A673 (cell line): ENCODE measurements around the gene AIF1. TPM values are rescaled to one million over a fixed set of nuclear protein-coding genes. Genes with fewer than 3 reads are reported as not detected.

ENCODE experiments used
- BruUV-seq: library from RNA; stranded (reverse); fragments of 400-500 nt; replicated peaks from 2 replicates; lab custom pipeline; 2021; lab: Mats Ljungman, UMichigan
- CTCF ChIA-PET: fragments of 300-600 bp; sonication (Branson Sonifier 250); formaldehyde crosslinking; loops from one replicate; lab custom pipeline; 2022; ENCODE audit warnings: antibody characterized with exemption; lab: Charles Lee
- POLR2A ChIA-PET: fragments of 300-600 bp; sonication (Branson Sonifier 250); formaldehyde crosslinking; loops from one replicate; lab custom pipeline; 2022; ENCODE audit warnings: antibody characterized with exemption; ENCODE audit not compliant: low non-redundant PET; lab: Charles Lee
- DNase-seq: peaks from one replicate; pipeline ENCODE4 v3.0.0-alpha.2; 2015; ENCODE audit warnings: low spot score
- H3K27ac ChIP-seq: fragments of 200-600 bp; sonication (generic); 2 replicates; pipeline ENCODE4 v1.5.1; 2016; ENCODE audit warnings: mixed run types, low read depth, mild to moderate bottlenecking, mixed read lengths, antibody characterized with exemption, low read length; ENCODE audit not compliant: poor library complexity, severe bottlenecking
- H3K27me3 ChIP-seq: fragments of 200-600 bp; sonication (generic); replicated peaks from 2 replicates; pipeline ENCODE4 v1.6.1; 2017; ENCODE audit warnings: mixed run types, low read depth, mild to moderate bottlenecking, mixed read lengths, antibody characterized with exemption, low read length; ENCODE audit not compliant: insufficient read depth, poor library complexity
- H3K36me3 ChIP-seq: fragments of 200-600 bp; sonication (generic); 2 replicates; pipeline ENCODE4 v1.6.1; 2016; ENCODE audit warnings: mixed run types, mild to moderate bottlenecking, mixed read lengths, antibody characterized with exemption, low read length; ENCODE audit not compliant: insufficient read depth, poor library complexity, severe bottlenecking
- H3K4me1 ChIP-seq: fragments of 200-600 bp; sonication (generic); 2 replicates; pipeline ENCODE4 v1.6.1; 2017; ENCODE audit warnings: mixed run types, mild to moderate bottlenecking, mixed read lengths, antibody characterized with exemption, low read length; ENCODE audit not compliant: insufficient read depth, poor library complexity, severe bottlenecking
- H3K4me3 ChIP-seq: fragments of 200-600 bp; sonication (generic); 2 replicates; pipeline ENCODE4 v1.5.1; 2016; ENCODE audit warnings: low read depth, mixed run types, mild to moderate bottlenecking, mixed read lengths, low read length; ENCODE audit not compliant: poor library complexity, severe bottlenecking
- H3K9me3 ChIP-seq: fragments of 200-600 bp; sonication (generic); 2 replicates; pipeline ENCODE4 v1.6.1; 2016; ENCODE audit warnings: mixed run types, low read depth, mild to moderate bottlenecking, mixed read lengths, antibody characterized with exemption, low read length; ENCODE audit not compliant: poor library complexity, severe bottlenecking
- EZH2 ChIP-seq: fragments of 200-600 bp; sonication (generic); IDR thresholded peaks from 2 replicates; pipeline ENCODE4 v1.6.1; 2017; ENCODE audit warnings: borderline replicate concordance, low read depth, mild to moderate bottlenecking, mixed read lengths, antibody characterized with exemption, low read length; ENCODE audit not compliant: poor library complexity, severe bottlenecking
- intact Hi-C: fragments of 100-400 bp; cut with micrococcal nuclease; formaldehyde crosslinking; loops from one replicate; pipeline ENCODE4 v1.10.0; 2022; ENCODE audit not compliant: unreplicated experiment
- total RNA-seq: library from RNA; stranded (reverse); gene quantifications from 2 replicates; pipeline ENCODE4 v1.2.3, GENCODE V29; 2021
- TF ChIP-seq, protein P1 (sequence below): fragments of 300-800, 200-600 bp; sonication (generic); conservative IDR thresholded peaks from 2 replicates; pipeline ENCODE4 v1.5.1; 2017; ENCODE audit warnings: low read depth, mild to moderate bottlenecking, antibody characterized with exemption, low read length, moderate library complexity, mixed read lengths

Gene AIF1
- total RNA-seq, 1 experiment from 2014 or later, result 0.64 TPM

DNA sequence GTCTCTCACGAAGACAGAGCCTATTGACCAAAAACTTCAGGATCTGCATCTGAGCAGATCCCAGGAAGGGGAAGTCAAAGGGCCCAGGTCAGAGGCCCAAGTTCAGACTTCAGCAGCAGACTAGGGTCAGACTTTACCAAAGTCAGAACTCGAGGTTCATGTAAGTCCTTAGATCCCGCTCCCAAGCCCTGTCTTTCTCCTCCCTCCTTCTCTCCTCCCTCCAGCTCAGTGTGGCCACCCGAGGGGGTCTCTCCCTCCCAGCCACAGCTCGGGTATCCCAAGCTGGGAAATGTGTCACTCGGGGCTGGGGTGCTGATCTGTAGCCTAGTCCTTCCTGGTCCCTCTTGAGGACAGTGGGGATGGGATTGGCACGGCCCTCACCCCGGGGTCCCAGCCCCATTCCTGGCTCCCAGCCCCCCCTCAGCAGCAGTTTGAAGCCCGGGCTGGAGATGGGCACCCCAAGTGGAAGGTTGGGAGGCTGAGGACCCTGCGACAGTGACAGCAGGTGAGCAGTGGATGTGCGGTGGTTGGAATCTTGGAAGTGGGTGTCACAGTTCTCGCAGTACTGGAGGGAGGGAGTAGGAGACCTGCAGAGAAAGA, 47.2 kb downstream of the AIF1 start:
- POLR2A ChIA-PET, result no interaction called here
- intact Hi-C loops, result loop anchor here (5.0 kb wide), 1 partner anchor 40 kb away; the partner anchor contains the start of gene PRRC2A
- TF ChIP-seq, protein P1, sequence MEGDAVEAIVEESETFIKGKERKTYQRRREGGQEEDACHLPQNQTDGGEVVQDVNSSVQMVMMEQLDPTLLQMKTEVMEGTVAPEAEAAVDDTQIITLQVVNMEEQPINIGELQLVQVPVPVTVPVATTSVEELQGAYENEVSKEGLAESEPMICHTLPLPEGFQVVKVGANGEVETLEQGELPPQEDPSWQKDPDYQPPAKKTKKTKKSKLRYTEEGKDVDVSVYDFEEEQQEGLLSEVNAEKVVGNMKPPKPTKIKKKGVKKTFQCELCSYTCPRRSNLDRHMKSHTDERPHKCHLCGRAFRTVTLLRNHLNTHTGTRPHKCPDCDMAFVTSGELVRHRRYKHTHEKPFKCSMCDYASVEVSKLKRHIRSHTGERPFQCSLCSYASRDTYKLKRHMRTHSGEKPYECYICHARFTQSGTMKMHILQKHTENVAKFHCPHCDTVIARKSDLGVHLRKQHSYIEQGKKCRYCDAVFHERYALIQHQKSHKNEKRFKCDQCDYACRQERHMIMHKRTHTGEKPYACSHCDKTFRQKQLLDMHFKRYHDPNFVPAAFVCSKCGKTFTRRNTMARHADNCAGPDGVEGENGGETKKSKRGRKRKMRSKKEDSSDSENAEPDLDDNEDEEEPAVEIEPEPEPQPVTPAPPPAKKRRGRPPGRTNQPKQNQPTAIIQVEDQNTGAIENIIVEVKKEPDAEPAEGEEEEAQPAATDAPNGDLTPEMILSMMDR, result no peak
- no peak for TF ChIP-seq EZH2
- no peaks in the 10 kb centered on the region for H3K27me3 ChIP-seq
- BruUV-seq, result no TSS peak
- CTCF ChIA-PET, result interaction anchor here (0.6 kb wide), 1 partner anchor 42 kb away, joined by 7 read pairs; the partner anchor contains the start of gene PRRC2A
- H3K9me3 ChIP-seq, result no peaks in the 10 kb centered on the region
- DNase-seq, result no peak
- peaks cover 19% of the 10 kb centered on the region for H3K36me3 ChIP-seq
- H3K4me3 ChIP-seq, result no peak overlapping the region
- peaks cover 39% of the 10 kb centered on the region for H3K4me1 ChIP-seq
- no peak overlapping the region for H3K27ac ChIP-seq

DNA sequence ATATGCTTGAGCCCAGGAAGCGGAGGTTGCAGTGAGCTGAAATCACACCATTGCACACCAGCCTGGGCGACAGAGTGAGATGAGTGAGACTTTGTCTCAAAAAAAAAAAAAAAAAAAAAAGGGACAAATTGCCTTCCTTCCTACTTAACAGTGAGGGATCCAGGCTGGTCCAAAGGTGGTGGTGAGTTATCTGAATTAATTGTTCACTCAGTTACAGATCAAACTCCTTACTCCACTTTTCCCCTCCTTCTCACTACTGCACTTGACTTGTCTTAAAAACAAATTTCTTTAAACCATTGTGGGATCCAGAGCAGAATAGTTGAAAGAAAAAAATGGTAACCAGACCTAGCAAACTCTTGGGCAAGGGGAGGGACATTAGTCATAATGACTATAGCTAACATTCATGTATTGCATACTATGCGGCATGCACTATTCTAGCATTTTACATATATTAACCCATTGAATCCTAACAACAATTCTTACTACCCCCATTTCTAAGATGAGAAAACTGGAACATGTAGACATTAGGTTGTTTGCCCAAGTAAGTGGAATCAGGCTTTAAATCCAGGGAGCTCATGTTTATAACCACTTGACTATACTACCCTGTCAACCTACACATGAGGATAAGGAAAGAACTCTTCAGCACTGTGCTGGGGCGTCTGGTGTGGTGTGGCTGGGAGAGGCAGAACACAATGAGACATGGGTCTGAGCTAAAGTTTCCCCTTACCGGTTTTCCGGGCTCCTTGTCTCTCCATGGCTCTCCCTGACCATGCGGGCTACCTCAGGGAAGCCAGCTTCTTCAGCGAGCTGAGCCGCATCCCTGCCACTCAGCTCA, 48.3 kb downstream of the AIF1 start:
- TF ChIP-seq EZH2, result no peak
- TF ChIP-seq, protein P1, result no peak
- no peaks in the 10 kb centered on the region for H3K9me3 ChIP-seq
- peaks cover 30% of the 10 kb centered on the region for H3K36me3 ChIP-seq
- POLR2A ChIA-PET, result interaction anchor here (0.6 kb wide), 1 partner anchor 11 kb away, joined by 3 read pairs; the partner anchor contains the start of gene BAG6
- H3K27me3 ChIP-seq, result no peaks in the 10 kb centered on the region
- peak overlapping the region; percentile 97 for H3K27ac ChIP-seq
- peaks cover 32% of the 10 kb centered on the region for H3K4me1 ChIP-seq
- DNase-seq, result no peak
- intact Hi-C loops, result loop anchor here (5.0 kb wide), 1 partner anchor 41 kb away; the partner anchor contains the start of gene PRRC2A
- CTCF ChIA-PET, result interaction anchor here (0.6 kb wide), 1 partner anchor 43 kb away, joined by 7 read pairs; the partner anchor contains the start of gene PRRC2A
- BruUV-seq, result no TSS peak
- H3K4me3 ChIP-seq, result peak overlapping the region; percentile 94

DNA sequence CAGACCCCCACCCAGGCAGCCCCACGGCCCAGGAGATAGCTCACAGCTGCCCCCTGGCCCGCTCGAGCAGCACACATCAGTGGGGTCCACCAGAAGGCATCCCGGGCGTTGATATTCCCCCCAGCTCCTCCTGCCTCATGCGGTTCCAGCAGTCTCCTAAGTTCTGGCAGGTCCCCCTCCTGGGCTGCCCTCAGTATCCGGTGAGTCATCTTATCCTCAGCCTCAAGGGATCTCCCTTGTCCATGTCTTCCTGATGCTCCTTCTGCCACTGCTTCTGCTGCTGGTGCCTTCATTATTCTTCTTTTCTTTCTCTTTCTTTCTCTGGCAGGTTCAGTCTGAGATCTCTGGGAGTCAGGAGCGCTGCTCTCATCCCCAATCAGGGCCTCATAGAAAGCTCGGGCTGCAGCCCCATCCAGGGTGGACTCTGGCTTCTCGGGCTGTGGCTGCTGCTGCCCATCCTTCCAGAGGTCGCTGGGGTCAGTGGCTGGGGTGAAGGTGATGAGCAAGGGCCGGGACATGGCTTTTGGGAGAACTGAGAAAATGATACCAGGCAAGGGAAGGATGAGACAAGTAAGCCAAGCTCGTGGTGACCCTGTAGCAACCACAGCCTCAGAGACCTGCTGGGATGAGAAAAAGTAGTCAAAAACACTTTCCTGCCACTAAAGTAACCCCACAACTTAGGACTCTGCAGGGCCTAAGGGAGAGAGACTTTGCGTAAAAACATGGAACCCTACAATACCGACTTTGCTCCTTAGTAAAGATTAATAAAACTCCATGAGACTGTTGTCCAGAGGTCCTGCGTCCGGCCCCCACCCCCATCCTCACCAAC, 49.1 kb downstream of the AIF1 start:
- TSS peak; percentile 65 for BruUV-seq
- H3K9me3 ChIP-seq, result no peaks in the 10 kb centered on the region
- H3K4me3 ChIP-seq, result peak overlapping the region; percentile 94
- TF ChIP-seq EZH2, result no peak
- TF ChIP-seq, protein P1, result no peak
- H3K27me3 ChIP-seq, result no peaks in the 10 kb centered on the region
- peak overlapping the region; percentile 97 for H3K27ac ChIP-seq
- peaks cover 24% of the 10 kb centered on the region for H3K4me1 ChIP-seq
- ChIA-PET CTCF (interaction anchor here (0.5 to 1.0 kb wide), 4 partner anchors 65 to 288 kb away, joined by 3 read pairs; no protein-coding TSS in a partner anchor), POLR2A (interaction anchor here (0.5 to 0.7 kb wide), 3 partner anchors 12 to 234 kb away, joined by 3 to 6 read pairs (median 4); partner anchors contain the start of gene BAG6)
- peak; percentile 83 for DNase-seq
- peaks cover 39% of the 10 kb centered on the region for H3K36me3 ChIP-seq
- intact Hi-C loops, result loop anchor here (2.0 to 5.0 kb wide), 3 partner anchors 42 to 171 kb away; partner anchors contain the start of gene PRRC2A
